Memory B cell (primary cell): ENCODE results near the gene HJV.

Experiments
- ATAC-seq: fragments of 150-1000 bp; cut with Tn5 transposase; 2 replicates; pipeline ENCODE4 v1.10.0; 2021; ENCODE audit warnings: low read depth, mild to moderate bottlenecking, moderate library complexity
- DNase-seq, 2 donors: peaks; one replicate each; pipeline ENCODE4 v3.0.0; 2022; ENCODE audit warnings: low spot score in 2 of 2
- H3K27ac Mint-ChIP-seq: one replicate; pipeline ENCODE4 v1.8.0; 2022; ENCODE audit warnings: mild to moderate bottlenecking, moderate library complexity, mixed read lengths
- H3K27me3 Mint-ChIP-seq: one replicate; pipeline ENCODE4 v1.8.0; 2022; ENCODE audit warnings: mixed read lengths
- H3K36me3 Mint-ChIP-seq: one replicate; pipeline ENCODE4 v1.8.0; 2022; ENCODE audit warnings: mild to moderate bottlenecking, mixed read lengths
- H3K4me1 Mint-ChIP-seq: one replicate; pipeline ENCODE4 v1.8.0; 2022; ENCODE audit warnings: mixed read lengths
- H3K4me3 Mint-ChIP-seq: one replicate; pipeline ENCODE4 v1.8.0; 2022; ENCODE audit warnings: mild to moderate bottlenecking, moderate library complexity, mixed read lengths
- H3K9me3 Mint-ChIP-seq: one replicate; pipeline ENCODE4 v1.8.0; 2022; ENCODE audit warnings: mixed read lengths

The HJV gene

GRCh38 chr1:145982010-145982723 is 39.4 kb downstream of the HJV start:
- Mint-ChIP-seq H3K36me3 (no peaks in the 10 kb centered on the region), H3K4me1 (peaks cover 58% of the 10 kb centered on the region), H3K27ac (no peak overlapping the region), H3K9me3 (no peaks in the 10 kb centered on the region), H3K4me3 (no peak overlapping the region), H3K27me3 (no peaks in the 10 kb centered on the region)
- DNase-seq (no peak), ATAC-seq (no peak)

GRCh38 chr1:145980457-145980994 is 41.0 kb downstream of the HJV start:
- ATAC-seq (no peak), DNase-seq (no peak)
- Mint-ChIP-seq H3K27ac (no peak overlapping the region), H3K36me3 (no peaks in the 10 kb centered on the region), H3K4me1 (peaks cover 54% of the 10 kb centered on the region), H3K27me3 (no peaks in the 10 kb centered on the region), H3K4me3 (no peak overlapping the region), H3K9me3 (no peaks in the 10 kb centered on the region)

GRCh38 chr1:145979746-145980456 is 41.6 kb downstream of the HJV start:
- Mint-ChIP-seq H3K9me3 (no peaks in the 10 kb centered on the region), H3K4me1 (peaks cover 49% of the 10 kb centered on the region), H3K36me3 (peaks cover 6% of the 10 kb centered on the region), H3K4me3 (no peak overlapping the region), H3K27me3 (no peaks in the 10 kb centered on the region), H3K27ac (no peak overlapping the region)
- DNase-seq (no peak), ATAC-seq (peak; percentile 22)

GRCh38 chr1:145978854-145979745 is 42.4 kb downstream of the HJV start:
- H3K4me1 Mint-ChIP-seq: peaks cover 43% of the 10 kb centered on the region
- no peak overlapping the region for H3K27ac Mint-ChIP-seq
- H3K36me3 Mint-ChIP-seq: peaks cover 7% of the 10 kb centered on the region
- peak; percentile 83 for ATAC-seq
- H3K9me3 Mint-ChIP-seq: no peaks in the 10 kb centered on the region
- DNase-seq: peak; percentile 55 to 75
- no peak overlapping the region for H3K4me3 Mint-ChIP-seq
- H3K27me3 Mint-ChIP-seq: no peaks in the 10 kb centered on the region

GRCh38 chr1:145978471-145978853 is 43.1 kb downstream of the HJV start:
- peaks cover 7% of the 10 kb centered on the region for H3K36me3 Mint-ChIP-seq
- ATAC-seq: no peak

GRCh38 chr1:145977486-145978470 is 43.8 kb downstream of the HJV start:
- ATAC-seq (peak; percentile 30), DNase-seq (peak; percentile 59 to 67)
- H3K27ac Mint-ChIP-seq: no peak overlapping the region
- H3K4me3 Mint-ChIP-seq: no peak overlapping the region
- peaks cover 35% of the 10 kb centered on the region for H3K4me1 Mint-ChIP-seq
- H3K36me3 Mint-ChIP-seq: peaks cover 7% of the 10 kb centered on the region
- H3K9me3 Mint-ChIP-seq: no peaks in the 10 kb centered on the region
- no peaks in the 10 kb centered on the region for H3K27me3 Mint-ChIP-seq

More at GRCh38 chr1:145978471-145978853, 43.1 kb downstream of the HJV start:
- H3K27ac Mint-ChIP-seq: no peak overlapping the region
- H3K4me1 Mint-ChIP-seq: peaks cover 37% of the 10 kb centered on the region
- H3K27me3 Mint-ChIP-seq: no peaks in the 10 kb centered on the region
- no peak overlapping the region for H3K4me3 Mint-ChIP-seq
- DNase-seq: no peak
- no peaks in the 10 kb centered on the region for H3K9me3 Mint-ChIP-seq

- ATAC-seq: no peak
- H3K27me3 Mint-ChIP-seq: no peaks in the 10 kb centered on the region
- no peak overlapping the region for H3K4me3 Mint-ChIP-seq
- DNase-seq: no peak
- peaks cover 28% of the 10 kb centered on the region for H3K4me1 Mint-ChIP-seq
- H3K27ac Mint-ChIP-seq: no peak overlapping the region
- peaks cover 7% of the 10 kb centered on the region for H3K36me3 Mint-ChIP-seq
- no peaks in the 10 kb centered on the region for H3K9me3 Mint-ChIP-seq
Measured at GRCh38 chr1:145977016-145977415, 44.5 kb downstream of the HJV start.

- H3K27ac Mint-ChIP-seq: peak overlapping the region; percentile 49
- no peak for ATAC-seq
Measured at GRCh38 chr1:145975216-145975615, 46.3 kb downstream of the HJV start.

GRCh38 chr1:145974721-145975120 is 46.8 kb downstream of the HJV start:
- DNase-seq: no peak
- Mint-ChIP-seq H3K27me3 (no peaks in the 10 kb centered on the region), H3K4me3 (no peak overlapping the region), H3K36me3 (peaks cover 7% of the 10 kb centered on the region), H3K9me3 (no peaks in the 10 kb centered on the region), H3K27ac (peak overlapping the region; percentile 49), H3K4me1 (peaks cover 23% of the 10 kb centered on the region)
- ATAC-seq: no peak

More at GRCh38 chr1:145975216-145975615, 46.3 kb downstream of the HJV start:
- no peak overlapping the region for H3K4me3 Mint-ChIP-seq
- peaks cover 23% of the 10 kb centered on the region for H3K4me1 Mint-ChIP-seq
- H3K36me3 Mint-ChIP-seq: peaks cover 7% of the 10 kb centered on the region
- no peak for DNase-seq
- H3K9me3 Mint-ChIP-seq: no peaks in the 10 kb centered on the region
- H3K27me3 Mint-ChIP-seq: no peaks in the 10 kb centered on the region

- Mint-ChIP-seq H3K4me1 (peaks cover 16% of the 10 kb centered on the region), H3K27me3 (no peaks in the 10 kb centered on the region), H3K27ac (no peak overlapping the region), H3K36me3 (peaks cover 10% of the 10 kb centered on the region), H3K9me3 (no peaks in the 10 kb centered on the region), H3K4me3 (no peak overlapping the region)
- no peak for ATAC-seq
- DNase-seq: no peak
Measured at GRCh38 chr1:145972580-145972979, 49.0 kb downstream of the HJV start.
